GM18907 (cell line): ENCODE results near the gene BCAP31.
A peak's percentile ranks its signal among the peaks of the same experiment; 100 is the strongest.

Experiments
- ATAC-seq: cut with Tn5 transposase; IDR thresholded peaks from one replicate; pipeline ENCODE4 v1.9.1; 2021; ENCODE audit warnings: mild to moderate bottlenecking, moderate library complexity; ENCODE audit not compliant: unreplicated experiment

The BCAP31 gene

DNA sequence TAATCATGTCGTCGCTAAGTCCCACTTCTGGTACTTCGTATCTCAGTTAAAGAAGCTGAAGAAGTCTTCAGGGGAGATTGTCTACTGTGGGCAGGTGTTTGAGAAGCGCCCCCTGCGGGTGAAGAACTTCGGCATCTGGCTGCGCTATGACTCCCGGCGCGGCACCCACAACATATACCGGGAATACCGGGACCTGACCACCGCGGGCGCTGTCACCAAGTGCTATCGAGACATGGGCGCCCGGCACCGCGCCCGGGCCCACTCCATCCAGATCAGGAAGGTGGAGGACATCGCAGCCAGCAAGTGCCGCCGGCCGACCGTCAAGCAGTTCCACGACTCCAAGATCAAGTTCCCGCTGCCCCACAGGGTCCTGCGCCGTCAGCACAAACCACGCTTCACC, 61.9 kb downstream of the BCAP31 start:
- no peak for ATAC-seq

GRCh38 chrX:153659268-153659667, 64.9 kb downstream of the BCAP31 start:
- ATAC-seq: no peak

DNA sequence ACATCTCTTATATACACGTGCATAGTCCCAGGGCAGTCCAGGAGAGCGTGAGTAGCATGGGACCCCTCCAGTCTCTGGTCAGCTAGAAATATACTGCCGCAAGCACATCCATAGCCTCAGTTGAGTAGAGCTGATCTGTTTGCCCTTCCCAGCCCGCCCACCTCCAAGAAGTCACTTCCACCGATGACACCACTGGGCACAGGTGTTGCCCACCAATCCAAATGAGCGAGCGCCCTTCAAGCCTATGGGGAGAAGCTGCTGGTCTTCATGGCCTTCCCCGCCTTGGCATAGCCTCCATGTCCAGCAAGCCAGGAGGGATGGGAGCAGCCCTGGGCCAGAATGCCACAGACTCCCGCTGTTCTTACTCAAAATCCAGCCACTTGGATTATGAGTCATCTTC, 67.0 kb downstream of the BCAP31 start:
- ATAC-seq: no peak

GRCh38 chrX:153653556-153653955, 70.6 kb downstream of the BCAP31 start:
- no peak for ATAC-seq

DNA sequence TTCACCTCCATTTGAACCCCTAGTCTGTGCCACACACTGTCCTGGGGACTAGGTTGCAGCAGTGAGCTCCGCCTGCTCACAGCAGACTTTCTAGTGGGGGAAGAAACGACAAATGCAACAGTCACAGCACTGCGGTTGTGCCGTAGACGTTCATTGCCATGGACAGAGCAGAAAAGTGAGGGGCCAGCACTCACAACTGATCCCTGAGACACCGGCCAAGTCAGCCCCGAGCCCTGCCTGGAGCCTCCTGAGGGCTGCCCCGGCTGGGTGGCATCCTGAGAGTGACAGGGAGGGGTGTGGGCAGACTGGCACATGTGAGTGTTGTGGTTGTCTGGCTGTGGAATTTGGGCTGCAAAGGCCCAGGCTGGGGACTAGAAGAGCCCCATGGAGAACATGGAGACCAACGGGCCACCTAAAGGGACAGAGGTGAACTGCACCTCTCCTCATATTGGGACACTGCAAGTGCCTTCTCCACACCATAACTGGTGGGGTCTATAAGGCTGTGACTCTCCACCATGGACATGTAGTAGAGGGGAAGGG, 72.6 kb downstream of the BCAP31 start:
- peak; percentile 53 for ATAC-seq

- ATAC-seq: no peak
Measured at GRCh38 chrX:153650959-153651358, 73.2 kb downstream of the BCAP31 start.
